T-helper 1 cell treated with Interleukin-12 subunit alpha and Interleukin-12 subunit beta and Interleukin-4 antibody, amounts not matched to agents 30 μg/mL and 1 μg/mL, for 36 hours (primary cell): ENCODE results near the gene COL12A1.

Experiments
- H3K27ac Mint-ChIP-seq: one replicate; pipeline ENCODE4 v1.8.0; 2021; ENCODE audit warnings: mild to moderate bottlenecking, mixed read lengths
- H3K27me3 Mint-ChIP-seq: one replicate; pipeline ENCODE4 v1.8.0; 2021; ENCODE audit warnings: low read depth, mixed read lengths
- H3K36me3 Mint-ChIP-seq: one replicate; pipeline ENCODE4 v1.8.0; 2021; ENCODE audit warnings: low read depth, mixed read lengths
- H3K4me1 Mint-ChIP-seq: one replicate; pipeline ENCODE4 v1.8.0; 2021; ENCODE audit warnings: low read depth, mixed read lengths
- H3K4me3 Mint-ChIP-seq: one replicate; pipeline ENCODE4 v1.8.0; 2021; ENCODE audit warnings: mild to moderate bottlenecking, moderate library complexity, mixed read lengths
- H3K9me3 Mint-ChIP-seq: one replicate; pipeline ENCODE4 v1.8.0; 2021; ENCODE audit warnings: mixed read lengths

Gene COL12A1

GRCh38 chr6:75205776-75206575 lies at the start of gene COL12A1:
Gene COL12A1 (minus strand): TSS chr6:75206053. CDS start chr6:75202792, 3,261 bp downstream.
- peaks cover 6% of the 10 kb centered on the region for H3K36me3 Mint-ChIP-seq
- H3K27me3 Mint-ChIP-seq: peaks cover 88% of the 10 kb centered on the region
- no peaks in the 10 kb centered on the region for H3K9me3 Mint-ChIP-seq
- H3K4me1 Mint-ChIP-seq: peaks cover 53% of the 10 kb centered on the region
- H3K27ac Mint-ChIP-seq: peak within 1 kb of the TSS; percentile 42
- H3K4me3 Mint-ChIP-seq: peak within 1 kb of the TSS; percentile 72

- H3K27ac Mint-ChIP-seq: no peak overlapping the region
- H3K36me3 Mint-ChIP-seq: peaks cover 20% of the 10 kb centered on the region
- H3K27me3 Mint-ChIP-seq: peaks cover 16% of the 10 kb centered on the region
- no peak overlapping the region for H3K4me3 Mint-ChIP-seq
- H3K9me3 Mint-ChIP-seq: no peaks in the 10 kb centered on the region
- H3K4me1 Mint-ChIP-seq: peaks cover 5% of the 10 kb centered on the region
Measured at GRCh38 chr6:75250552-75250951, 44.7 kb upstream of the COL12A1 start.

- Mint-ChIP-seq H3K27ac (no peak overlapping the region), H3K9me3 (no peaks in the 10 kb centered on the region), H3K4me3 (no peak overlapping the region)
Measured at GRCh38 chr6:75249837-75250236, 44.0 kb upstream of the COL12A1 start.

GRCh38 chr6:75246386-75246785 lies 40.5 kb upstream of the COL12A1 start:
- H3K4me3 Mint-ChIP-seq: no peak overlapping the region
- no peaks in the 10 kb centered on the region for H3K9me3 Mint-ChIP-seq
- peaks cover 14% of the 10 kb centered on the region for H3K4me1 Mint-ChIP-seq
- H3K36me3 Mint-ChIP-seq: peaks cover 15% of the 10 kb centered on the region
- no peak overlapping the region for H3K27ac Mint-ChIP-seq
- H3K27me3 Mint-ChIP-seq: peaks cover 17% of the 10 kb centered on the region

More at GRCh38 chr6:75249837-75250236, 44.0 kb upstream of the COL12A1 start:
- Mint-ChIP-seq H3K36me3 (peaks cover 21% of the 10 kb centered on the region), H3K4me1 (peaks cover 6% of the 10 kb centered on the region), H3K27me3 (peaks cover 17% of the 10 kb centered on the region)

- peak overlapping the region; percentile 94 for H3K4me3 Mint-ChIP-seq
- H3K36me3 Mint-ChIP-seq: peaks cover 29% of the 10 kb centered on the region
- H3K4me1 Mint-ChIP-seq: peaks cover 21% of the 10 kb centered on the region
- no peaks in the 10 kb centered on the region for H3K9me3 Mint-ChIP-seq
- peaks cover 17% of the 10 kb centered on the region for H3K27me3 Mint-ChIP-seq
- peak overlapping the region; percentile 99 for H3K27ac Mint-ChIP-seq
Measured at GRCh38 chr6:75244063-75244584, 38.3 kb upstream of the COL12A1 start.

GRCh38 chr6:75243333-75244062 lies 37.6 kb upstream of the COL12A1 start, which contains the start of gene COX7A2:
Gene COX7A2 (minus strand): TSS chr6:75243801. CDS start chr6:75243734, 67 bp downstream.
- H3K9me3 Mint-ChIP-seq: no peaks in the 10 kb centered on the region
- peaks cover 32% of the 10 kb centered on the region for H3K36me3 Mint-ChIP-seq
- H3K4me3 Mint-ChIP-seq: peak within 1 kb of the TSS; percentile 94
- peaks cover 21% of the 10 kb centered on the region for H3K4me1 Mint-ChIP-seq
- peak within 1 kb of the TSS; percentile 99 for H3K27ac Mint-ChIP-seq
- peaks cover 17% of the 10 kb centered on the region for H3K27me3 Mint-ChIP-seq

- Mint-ChIP-seq H3K36me3 (peaks cover 35% of the 10 kb centered on the region), H3K27ac (no peak overlapping the region), H3K9me3 (no peaks in the 10 kb centered on the region), H3K4me1 (peaks cover 8% of the 10 kb centered on the region), H3K4me3 (no peak overlapping the region), H3K27me3 (no peaks in the 10 kb centered on the region)
Measured at GRCh38 chr6:75236630-75237029, 30.8 kb upstream of the COL12A1 start.

GRCh38 chr6:75235271-75235670 lies 29.4 kb upstream of the COL12A1 start:
- no peak overlapping the region for H3K27ac Mint-ChIP-seq
- no peaks in the 10 kb centered on the region for H3K27me3 Mint-ChIP-seq
- H3K36me3 Mint-ChIP-seq: peaks cover 26% of the 10 kb centered on the region
- no peaks in the 10 kb centered on the region for H3K4me1 Mint-ChIP-seq
- H3K4me3 Mint-ChIP-seq: no peak overlapping the region
- H3K9me3 Mint-ChIP-seq: no peaks in the 10 kb centered on the region

- no peaks in the 10 kb centered on the region for H3K9me3 Mint-ChIP-seq
- no peaks in the 10 kb centered on the region for H3K4me1 Mint-ChIP-seq
- H3K27me3 Mint-ChIP-seq: no peaks in the 10 kb centered on the region
- no peak overlapping the region for H3K27ac Mint-ChIP-seq
- no peak overlapping the region for H3K4me3 Mint-ChIP-seq
- peaks cover 18% of the 10 kb centered on the region for H3K36me3 Mint-ChIP-seq
Measured at GRCh38 chr6:75234126-75234865, 28.4 kb upstream of the COL12A1 start.

GRCh38 chr6:75233092-75233615 lies 27.3 kb upstream of the COL12A1 start:
- H3K9me3 Mint-ChIP-seq: no peaks in the 10 kb centered on the region
- H3K27me3 Mint-ChIP-seq: no peaks in the 10 kb centered on the region
- no peak overlapping the region for H3K27ac Mint-ChIP-seq
- no peak overlapping the region for H3K4me3 Mint-ChIP-seq
- H3K36me3 Mint-ChIP-seq: peaks cover 13% of the 10 kb centered on the region
- H3K4me1 Mint-ChIP-seq: no peaks in the 10 kb centered on the region

GRCh38 chr6:75230484-75231325 lies 24.9 kb upstream of the COL12A1 start:
- Mint-ChIP-seq H3K4me3 (no peak overlapping the region), H3K36me3 (no peaks in the 10 kb centered on the region), H3K27me3 (peaks cover 7% of the 10 kb centered on the region), H3K4me1 (no peaks in the 10 kb centered on the region), H3K27ac (no peak overlapping the region), H3K9me3 (no peaks in the 10 kb centered on the region)

- H3K36me3 Mint-ChIP-seq: no peaks in the 10 kb centered on the region
- no peak overlapping the region for H3K4me3 Mint-ChIP-seq
- H3K4me1 Mint-ChIP-seq: no peaks in the 10 kb centered on the region
- peaks cover 11% of the 10 kb centered on the region for H3K27me3 Mint-ChIP-seq
- no peaks in the 10 kb centered on the region for H3K9me3 Mint-ChIP-seq
- H3K27ac Mint-ChIP-seq: no peak overlapping the region
Measured at GRCh38 chr6:75224303-75224926, 18.6 kb upstream of the COL12A1 start.

- H3K27ac Mint-ChIP-seq: no peak overlapping the region
- peaks cover 15% of the 10 kb centered on the region for H3K27me3 Mint-ChIP-seq
- no peak overlapping the region for H3K4me3 Mint-ChIP-seq
- no peaks in the 10 kb centered on the region for H3K9me3 Mint-ChIP-seq
- H3K4me1 Mint-ChIP-seq: no peaks in the 10 kb centered on the region
- H3K36me3 Mint-ChIP-seq: no peaks in the 10 kb centered on the region
Measured at GRCh38 chr6:75223428-75223827, 17.6 kb upstream of the COL12A1 start.
